Kidney (tissue), 14 donors: Measurements from ENCODE around the gene DENND2A. TPM values are rescaled to one million over a fixed set of nuclear protein-coding genes. Genes with fewer than 3 reads are reported as not detected.

Experiments
- DNase-seq, 5 donors: peaks; one replicate each; pipeline ENCODE4 v3.0.0-alpha.2; 2013 to 2020
- FAIRE-seq: peaks from 2 replicates; lab custom pipeline; 2012; peaks lifted over from hg19 to GRCh38; lab: Jason Lieb, UNC
- H3K27ac ChIP-seq, 2 donors: one replicate each; pipeline ENCODE4 v1.7.0; 2013; ENCODE audit warnings: low read depth in 2 of 2, low read length in 2 of 2, inconsistent platforms in 1 of 2
- H3K27me3 ChIP-seq: one replicate; pipeline ENCODE4 v1.7.1; 2013; ENCODE audit warnings: low read length, inconsistent platforms; ENCODE audit not compliant: control insufficient read depth, insufficient read depth
- H3K36me3 ChIP-seq, 3 donors: one replicate each; pipeline versions ENCODE4 v1.7.0 to v1.7.1; 2013; ENCODE audit warnings: low read length in 3 of 3, control low read depth in 1 of 3, inconsistent platforms in 1 of 3; ENCODE audit not compliant: insufficient read depth in 3 of 3, control insufficient read depth in 2 of 3
- H3K4me1 ChIP-seq, 3 donors: one replicate each; pipeline versions ENCODE4 v1.7.0 to v1.7.1; 2013; ENCODE audit warnings: low read length in 3 of 3, inconsistent platforms in 1 of 3, low read depth in 1 of 3; ENCODE audit not compliant: control insufficient read depth in 2 of 3, insufficient read depth in 2 of 3
- H3K4me3 ChIP-seq, 3 donors: one replicate each; pipeline versions ENCODE4 v1.7.0 to v1.8.1; 2013; ENCODE audit warnings: low read length in 3 of 3, control low read depth in 1 of 3, inconsistent platforms in 1 of 3
- H3K9ac ChIP-seq, 3 donors: one replicate each; pipeline versions ENCODE4 v1.7.0 to v1.7.1; 2013; ENCODE audit warnings: low read length in 3 of 3, control low read depth in 1 of 3, inconsistent platforms in 1 of 3
- H3K9me3 ChIP-seq, 3 donors: one replicate each; pipeline versions ENCODE4 v1.7.0 to v1.7.1; 2013; ENCODE audit warnings: low read length in 3 of 3, control low read depth in 1 of 3, inconsistent platforms in 1 of 3; ENCODE audit not compliant: control insufficient read depth in 2 of 3, insufficient read depth in 1 of 3
- CTCF ChIP-seq: IDR thresholded peaks from 3 replicates; pipeline ENCODE4 v1.5.1; 2012; ENCODE audit warnings: mild to moderate bottlenecking, moderate library complexity, borderline replicate concordance; ENCODE audit not compliant: insufficient read depth; ENCODE audit errors: extremely low read depth
- intact Hi-C: fragments of 100-400 bp; cut with DNase I; formaldehyde crosslinking; loops from one replicate; pipeline ENCODE4 v1.11.1; 2022
- polyA plus RNA-seq: library from polyadenylated mRNA; stranded (reverse); fragments of 350-450 nt; fragmentation: Illumina TruSeq; extraction: RNeasy Lipid Tissue Mini Kit (QIAGEN cat#74804); gene quantifications from one replicate; pipeline ENCODE4 v1.2.3, GENCODE V29; 2014; ENCODE audit warnings: low read depth, low replicate concordance; ENCODE audit not compliant: insufficient read depth
- total RNA-seq: library from RNA; stranded (reverse); fragmentation: NEBNext Ultra II Directional; extraction: Animal tissue kit (Norgen Biotek cat#: 25700); gene quantifications from one replicate; pipeline ENCODE4 v1.2.1, GENCODE V29; 2021
- donor health status: control.
- donor health status: control.
- donor health status: control.
- donor health status: control.
- donor health status: control.
- donor health status: DM: yes; HTN: yes; CAD: no.
- donor health status: Normal renal cell carcinoma (clear cell type).

The DENND2A gene
- total and polyA plus RNA-seq, 2 donors from 2014 or later, result 6.5 to 18.0 TPM

- intact Hi-C loops, result no loop called here
- FAIRE-seq (no peak), DNase-seq (no peak)
- Histone ChIP-seq H3K27me3 (no peaks in the 10 kb centered on the region), H3K9me3 (no peaks in the 10 kb centered on the region), H3K27ac (no peak overlapping the region), H3K36me3 (no peaks in the 10 kb centered on the region), H3K9ac (no peak overlapping the region), H3K4me3 (no peak overlapping the region), H3K4me1 (peaks cover 0 to 3% (median 0%) of the 10 kb centered on the region in 3 donors)
- TF ChIP-seq CTCF, result no peak
These were observed 29.0 kb downstream of the DENND2A start for GRCh38 chr7:140611641-140612040.

GRCh38 chr7:140610204-140611165, 30.1 kb downstream of the DENND2A start:
- Histone ChIP-seq H3K9me3 (no peaks in the 10 kb centered on the region), H3K9ac (peak overlapping the region in 1 of 3 donors; percentile 2), H3K4me3 (no peak overlapping the region), H3K27me3 (no peaks in the 10 kb centered on the region), H3K27ac (no peak overlapping the region), H3K36me3 (no peaks in the 10 kb centered on the region), H3K4me1 (peaks cover 0 to 3% (median 0%) of the 10 kb centered on the region in 3 donors)
- no peak for TF ChIP-seq CTCF
- intact Hi-C loops, result no loop called here
- FAIRE-seq, result no peak
- peak in 1 of 5 donors; percentile 65 for DNase-seq

GRCh38 chr7:140609646-140610045, 31.0 kb downstream of the DENND2A start:
- DNase-seq (no peak), FAIRE-seq (no peak)
- Histone ChIP-seq H3K27ac (no peak overlapping the region), H3K27me3 (no peaks in the 10 kb centered on the region), H3K9ac (no peak overlapping the region), H3K4me3 (no peak overlapping the region), H3K36me3 (no peaks in the 10 kb centered on the region), H3K4me1 (peaks cover 0 to 3% (median 0%) of the 10 kb centered on the region in 3 donors), H3K9me3 (no peaks in the 10 kb centered on the region)
- intact Hi-C loops, result no loop called here
- TF ChIP-seq CTCF, result no peak
